HG02678 (cell line): ENCODE data around the gene MAP3K15.
"Not testable (repeated sequence)": the region's sequence is repeated elsewhere in the genome, so short reads cannot be mapped to it uniquely, and the experiment has no call there.

ENCODE experiments used
- ATAC-seq: cut with Tn5 transposase; IDR thresholded peaks from one replicate; pipeline ENCODE4 v1.9.1; 2021; ENCODE audit warnings: mild to moderate bottlenecking, moderate library complexity; ENCODE audit not compliant: unreplicated experiment

The MAP3K15 gene

GRCh38 chrX:19422661-19423060 lies 92.6 kb downstream of the MAP3K15 start:
- not testable (repeated sequence) for ATAC-seq

DNA sequence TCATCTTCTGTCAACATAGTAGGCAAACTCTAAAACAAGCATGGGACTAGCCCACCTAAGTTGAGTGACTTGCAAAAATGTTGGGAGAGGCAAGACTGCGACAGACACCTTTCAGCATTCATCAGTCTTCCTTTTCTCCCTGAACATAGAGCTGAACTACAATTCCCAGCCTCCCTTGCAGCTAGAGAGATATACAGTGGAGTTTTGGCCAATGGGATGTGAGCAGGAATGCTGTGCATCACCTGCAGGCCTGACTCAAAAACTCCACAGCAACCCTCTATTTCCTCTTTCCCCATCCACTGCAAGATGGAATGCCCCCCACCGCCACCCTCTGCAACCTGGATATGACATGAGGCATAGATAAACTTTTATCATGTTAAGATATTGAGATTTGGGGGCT lies 105.0 kb downstream of the MAP3K15 start:
- ATAC-seq, result no peak

GRCh38 chrX:19403696-19404095 lies 111.6 kb downstream of the MAP3K15 start:
- ATAC-seq, result no peak

DNA sequence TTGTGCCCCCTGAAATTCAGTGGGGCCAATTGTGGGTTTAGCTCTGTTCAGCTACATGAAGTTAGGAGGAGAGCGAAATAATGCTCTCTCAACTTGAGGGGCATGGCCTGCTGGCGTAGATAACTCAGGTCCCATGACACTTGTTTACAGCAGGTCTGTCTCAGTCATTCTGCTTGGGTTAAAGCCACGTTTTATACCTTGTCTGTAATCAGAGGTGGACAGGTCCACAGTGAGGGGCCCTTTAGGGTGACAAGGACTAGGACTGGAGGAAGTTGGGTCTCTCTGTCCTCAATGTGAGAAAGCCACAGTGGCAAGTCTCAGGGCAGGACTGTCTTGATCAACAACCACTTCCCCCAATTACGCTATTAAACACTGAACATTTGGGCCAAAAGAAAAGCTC lies 122.6 kb downstream of the MAP3K15 start:
- no peak for ATAC-seq

DNA sequence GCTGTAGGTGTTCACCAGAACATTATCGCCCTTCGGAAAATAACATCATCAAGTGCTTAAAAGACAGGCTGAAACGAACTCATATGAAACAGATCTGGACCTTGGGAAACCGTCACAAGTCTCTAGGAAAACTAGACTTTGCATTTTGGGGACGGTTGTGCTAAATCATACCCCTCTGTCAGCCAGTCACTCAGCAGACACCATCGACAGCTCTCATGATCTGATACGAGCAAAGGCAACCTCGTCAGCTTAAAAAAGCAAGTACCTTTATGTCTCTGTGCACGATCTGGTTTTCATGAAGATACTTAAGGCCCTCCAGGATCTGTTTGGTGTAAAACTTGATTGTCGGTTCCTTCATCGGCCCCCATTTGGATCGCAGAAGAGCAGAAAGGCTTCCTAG lies 123.2 kb downstream of the MAP3K15 start:
- ATAC-seq, result no peak

- no peak for ATAC-seq
These were observed 126.0 kb downstream of the MAP3K15 start for GRCh38 chrX:19389227-19389845.

DNA sequence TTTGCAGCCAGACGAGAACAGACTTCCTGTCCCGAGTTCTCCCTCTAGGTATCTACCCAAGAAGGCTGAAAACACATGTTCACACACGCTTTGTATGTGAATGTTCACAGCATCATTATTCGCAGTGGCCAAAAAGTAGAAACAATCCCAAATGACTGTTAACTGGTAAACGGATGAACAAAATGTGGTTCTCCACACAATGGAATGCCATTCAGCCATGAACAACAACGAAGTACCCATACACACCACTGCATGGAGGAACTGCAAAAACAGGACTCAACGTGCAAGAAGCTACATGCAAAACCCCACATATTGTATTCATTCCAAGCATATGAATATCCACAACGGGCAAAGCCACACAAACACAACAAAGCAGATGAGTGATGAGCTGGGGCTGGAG lies 126.6 kb downstream of the MAP3K15 start:
- ATAC-seq, result no peak

DNA sequence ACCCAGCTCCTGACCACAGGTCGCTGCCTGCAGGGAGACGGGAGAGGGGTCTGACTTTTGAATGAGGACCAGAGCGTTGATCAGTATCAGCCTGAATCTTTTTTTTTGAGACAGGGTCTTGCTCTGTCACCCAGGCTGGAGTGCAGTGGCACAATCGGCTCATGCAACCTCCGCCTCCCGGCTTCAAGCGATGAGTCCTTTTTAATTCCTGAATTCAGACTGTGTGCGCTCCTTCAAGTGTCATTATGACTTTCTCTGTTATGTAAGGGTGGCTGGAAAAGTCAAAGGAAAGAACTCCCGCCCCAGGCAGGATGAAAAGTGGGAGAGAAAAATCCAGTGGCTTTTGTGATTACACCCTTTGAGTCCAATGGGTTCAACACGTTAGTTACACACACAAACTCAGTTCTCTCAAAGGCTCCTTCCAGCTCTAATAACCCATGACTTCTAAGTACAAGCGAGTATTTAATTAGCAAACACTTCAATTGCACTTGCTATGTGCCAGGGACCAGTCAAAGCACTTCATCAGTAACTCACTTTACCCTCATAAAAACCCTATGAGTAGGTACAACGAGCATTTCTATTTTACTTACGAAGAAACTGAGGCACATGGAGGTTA lies 127.1 kb downstream of the MAP3K15 start:
- no peak for ATAC-seq

GRCh38 chrX:19386679-19387078 lies 128.6 kb downstream of the MAP3K15 start:
- ATAC-seq, result no peak

GRCh38 chrX:19382555-19383145 lies 132.7 kb downstream of the MAP3K15 start:
- peak; percentile 54 for ATAC-seq

- no peak for ATAC-seq
These were observed 134.0 kb downstream of the MAP3K15 start for GRCh38 chrX:19381326-19381725.

DNA sequence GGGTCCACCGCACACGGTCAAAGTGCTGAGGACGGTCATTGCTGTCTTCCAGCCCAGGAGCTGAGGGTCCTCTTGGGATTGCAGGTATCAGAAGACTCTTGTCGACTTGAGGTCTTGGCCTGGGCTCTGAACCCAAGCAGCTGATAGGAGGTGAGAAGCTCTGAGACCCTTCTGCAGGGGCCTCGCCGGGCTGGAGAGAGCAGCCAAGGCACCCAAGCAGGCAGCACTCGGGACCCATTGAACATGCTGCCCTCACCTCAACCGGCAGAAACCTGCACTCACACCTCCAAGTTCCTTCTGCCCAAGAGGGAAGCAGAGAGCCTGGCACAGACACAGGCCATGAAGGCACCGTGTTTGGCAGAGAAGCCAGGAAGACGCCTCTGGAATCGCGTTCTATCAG lies 137.5 kb downstream of the MAP3K15 start:
- no peak for ATAC-seq

GRCh38 chrX:19375546-19375945 lies 139.8 kb downstream of the MAP3K15 start:
- no peak for ATAC-seq

DNA sequence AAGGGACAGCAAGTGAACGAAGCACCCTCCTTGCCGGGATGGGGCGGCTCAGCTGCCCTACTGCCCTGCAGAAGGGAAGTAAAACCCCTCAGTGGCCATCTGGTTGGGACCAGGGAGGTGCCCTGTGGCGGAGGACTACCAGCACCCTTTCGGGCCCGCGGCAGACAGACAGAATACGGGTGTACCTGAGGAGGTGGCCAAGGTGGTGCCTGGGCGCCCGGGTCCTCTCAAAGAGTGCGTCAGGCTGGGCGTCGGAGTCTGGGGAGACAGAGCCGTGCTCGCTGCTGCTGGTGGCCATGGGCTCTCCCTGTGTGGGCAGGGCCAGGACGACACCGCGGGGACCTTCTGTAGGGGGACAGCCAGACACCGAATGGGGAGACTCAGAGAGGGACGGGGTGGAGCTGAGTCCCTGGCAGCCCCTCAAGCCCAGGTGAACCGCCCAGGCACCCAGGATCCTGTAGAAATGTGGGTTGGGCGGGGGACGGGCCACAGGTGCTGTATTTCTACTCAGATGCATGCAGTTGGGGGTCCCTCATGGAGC lies 141.9 kb downstream of the MAP3K15 start:
- ATAC-seq, result no peak

DNA sequence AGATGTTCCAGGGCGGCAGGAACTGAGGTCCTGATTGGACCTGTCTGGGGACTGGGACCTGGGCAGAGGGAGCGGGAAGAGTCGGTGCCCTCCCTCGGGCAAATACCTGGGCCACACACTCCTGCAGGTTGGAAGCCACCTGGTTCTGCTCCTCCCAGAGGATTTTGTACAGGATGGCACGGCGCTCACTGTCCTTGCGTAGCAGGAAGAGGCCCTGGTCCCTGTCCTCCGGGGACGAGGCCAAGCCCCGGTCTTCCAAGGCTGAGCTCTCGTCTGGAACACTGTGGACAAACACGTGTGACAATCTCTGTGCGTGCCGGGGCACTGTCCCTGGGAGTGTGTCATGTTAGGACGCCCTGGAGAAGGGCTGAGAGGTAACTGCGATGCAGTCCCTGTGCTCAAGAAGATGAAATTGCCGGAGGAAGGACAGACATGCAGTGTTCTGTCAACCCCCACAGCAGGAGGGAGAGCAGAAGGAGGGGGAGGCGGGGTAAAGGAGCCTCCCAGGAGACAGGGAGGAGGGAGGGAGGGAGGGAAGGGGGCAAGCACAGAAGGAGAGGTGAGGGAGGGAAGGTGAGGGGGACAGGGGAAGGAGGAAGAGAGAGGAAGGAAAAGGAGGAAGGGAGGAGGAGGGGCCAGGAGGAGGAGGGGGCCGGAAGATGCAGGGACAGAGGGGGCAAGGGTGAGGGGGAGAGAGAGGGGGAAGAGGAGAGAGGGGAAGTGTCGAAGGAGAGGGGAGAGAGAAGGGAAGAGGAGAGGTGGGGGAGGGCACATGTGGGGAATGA lies 142.6 kb downstream of the MAP3K15 start:
- peak; percentile 16 for ATAC-seq

- ATAC-seq, result peak; percentile 72
These were observed 143.2 kb downstream of the MAP3K15 start for GRCh38 chrX:19372170-19372546.

DNA sequence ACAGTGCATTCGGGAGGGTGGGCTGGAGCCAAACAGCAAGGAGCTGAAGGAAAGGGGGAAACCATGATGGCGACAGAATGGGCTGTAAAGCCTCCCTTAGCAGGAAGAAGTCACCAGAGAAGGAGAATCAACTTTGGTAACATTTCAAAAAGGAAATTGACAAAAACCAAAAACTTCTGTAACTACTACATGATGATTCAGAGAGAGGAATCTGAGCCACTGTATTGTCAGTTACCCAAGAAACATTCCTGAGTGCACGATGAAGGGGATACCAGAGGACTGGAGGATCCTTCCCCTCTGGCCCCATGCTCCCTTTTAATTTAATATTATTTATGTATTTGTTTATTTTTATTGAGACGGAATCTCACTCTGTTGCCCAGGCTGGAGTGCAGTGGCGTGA lies 145.2 kb downstream of the MAP3K15 start:
- ATAC-seq, result no peak

DNA sequence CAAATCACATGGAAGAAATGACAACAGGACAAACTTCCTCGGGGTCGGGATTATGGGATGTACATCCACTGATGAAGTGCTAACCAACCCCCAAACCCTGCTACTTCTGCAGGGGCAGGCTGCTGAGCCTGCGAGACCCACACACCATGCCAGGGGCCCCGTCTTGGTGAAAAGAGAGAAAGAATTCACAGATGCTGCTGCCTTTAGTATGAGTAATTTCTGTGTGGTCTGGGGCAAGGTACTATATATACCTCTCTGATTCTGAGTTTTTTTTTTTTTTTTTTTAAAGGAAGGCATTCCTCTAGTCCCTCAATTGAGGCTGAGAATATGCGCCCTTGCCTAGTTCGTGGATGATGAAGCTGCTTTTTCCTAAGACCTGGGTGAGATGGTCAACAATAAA lies 146.7 kb downstream of the MAP3K15 start:
- ATAC-seq, result no peak

- ATAC-seq, result no peak
These were observed 153.6 kb downstream of the MAP3K15 start for GRCh38 chrX:19361701-19362100.

DNA sequence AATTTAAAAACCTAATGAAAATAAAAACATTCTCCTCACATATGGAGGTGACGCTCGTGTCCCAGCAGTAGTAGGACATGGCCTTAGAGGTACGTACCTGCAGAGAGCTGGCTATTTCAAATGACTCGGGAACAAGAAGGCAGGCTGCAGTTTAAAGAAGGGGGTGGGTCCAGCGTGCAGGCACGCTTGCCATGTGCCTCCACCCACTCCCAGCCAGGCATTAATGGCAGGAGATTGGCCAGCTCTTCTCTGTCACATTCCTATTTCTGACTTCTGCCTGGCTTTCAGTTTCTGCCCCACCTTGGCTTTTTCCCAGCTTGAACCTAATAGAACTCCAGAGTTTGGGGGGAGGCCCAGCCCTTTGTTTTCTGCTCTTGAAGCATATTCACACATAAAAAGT lies 154.4 kb downstream of the MAP3K15 start:
- ATAC-seq, result no peak

- no peak for ATAC-seq
These were observed 156.8 kb downstream of the MAP3K15 start for GRCh38 chrX:19358521-19358920.

GRCh38 chrX:19354625-19355024 lies 160.7 kb downstream of the MAP3K15 start:
- ATAC-seq, result no peak
